IPS-NIHi7 (cell line): ENCODE measurements around the gene TERC.

ENCODE experiments used
- DNase-seq: peaks from one replicate; pipeline ENCODE4 v3.0.0; 2012; ENCODE audit warnings: mixed read lengths; ENCODE audit errors: extremely low spot score

TERC gene

DNA sequence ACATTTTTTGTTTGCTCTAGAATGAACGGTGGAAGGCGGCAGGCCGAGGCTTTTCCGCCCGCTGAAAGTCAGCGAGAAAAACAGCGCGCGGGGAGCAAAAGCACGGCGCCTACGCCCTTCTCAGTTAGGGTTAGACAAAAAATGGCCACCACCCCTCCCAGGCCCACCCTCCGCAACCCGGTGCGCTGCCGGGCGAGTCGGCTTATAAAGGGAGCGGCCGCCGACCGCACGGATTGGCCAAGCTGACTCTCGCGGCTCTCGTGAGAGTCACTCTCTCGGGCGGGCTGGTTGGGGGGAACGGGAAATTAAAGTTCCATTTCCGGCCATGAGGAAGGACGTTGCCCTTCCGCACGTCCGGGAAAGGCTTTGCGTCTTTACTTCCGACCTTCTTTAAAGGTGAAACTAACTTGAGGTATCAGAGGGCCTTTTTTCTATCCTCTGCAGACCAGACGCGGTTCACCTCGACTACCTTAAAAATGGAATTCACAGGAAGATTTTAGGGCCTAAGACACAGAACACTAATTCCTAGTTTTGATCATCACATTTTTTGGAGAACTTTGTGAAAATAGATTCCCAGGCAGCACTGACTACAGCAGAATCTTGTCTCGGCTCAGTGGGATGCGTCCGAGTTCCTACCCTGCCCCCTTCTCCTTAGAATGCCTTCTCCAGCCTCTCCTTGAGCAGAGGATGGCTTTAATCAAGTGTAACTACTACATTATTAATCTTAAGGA lies at the start of gene TERC:
Gene TERC, minus strand, starts transcription at position 179 of the 731 bp plus-strand sequence.
- DNase-seq = peak; percentile 82

DNA sequence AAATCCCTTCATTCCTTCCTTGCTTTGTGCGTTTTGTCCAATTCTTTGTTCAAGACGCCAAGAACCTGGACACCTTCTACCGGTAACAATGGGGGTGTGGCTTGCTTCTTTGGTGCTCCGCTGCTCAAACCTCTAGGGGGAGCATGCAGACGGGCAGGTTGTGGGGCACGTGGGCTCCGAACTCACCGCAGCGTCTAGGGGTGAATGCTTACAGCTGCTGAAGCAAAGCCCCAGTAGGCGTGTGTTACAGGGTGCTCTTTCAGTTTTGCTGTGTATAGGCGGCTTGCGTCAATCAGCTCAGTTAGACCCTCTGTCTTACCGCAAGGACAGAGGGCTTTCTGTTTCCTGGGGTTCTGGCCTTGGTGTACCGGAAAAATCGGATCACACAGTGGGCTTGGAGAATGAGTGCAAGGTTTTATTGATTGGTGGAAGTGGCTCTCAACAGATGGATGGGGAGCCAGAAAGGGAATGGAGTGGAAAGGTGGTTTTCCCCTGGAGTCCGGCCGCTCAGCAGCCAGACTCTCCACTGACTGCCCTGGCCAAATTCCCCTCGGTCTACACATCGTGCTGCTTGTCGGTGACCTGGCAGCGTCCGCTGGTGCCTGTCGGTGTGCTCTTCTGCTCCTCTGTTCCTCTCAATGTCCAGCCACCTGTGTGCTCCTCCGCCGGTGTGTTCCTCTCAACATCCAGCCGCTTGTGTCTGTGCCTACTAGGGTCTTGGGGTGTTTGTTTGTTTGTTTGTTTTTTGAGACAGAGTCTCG lies 49.1 kb upstream of the TERC start:
- peak; percentile 37 for DNase-seq

DNA sequence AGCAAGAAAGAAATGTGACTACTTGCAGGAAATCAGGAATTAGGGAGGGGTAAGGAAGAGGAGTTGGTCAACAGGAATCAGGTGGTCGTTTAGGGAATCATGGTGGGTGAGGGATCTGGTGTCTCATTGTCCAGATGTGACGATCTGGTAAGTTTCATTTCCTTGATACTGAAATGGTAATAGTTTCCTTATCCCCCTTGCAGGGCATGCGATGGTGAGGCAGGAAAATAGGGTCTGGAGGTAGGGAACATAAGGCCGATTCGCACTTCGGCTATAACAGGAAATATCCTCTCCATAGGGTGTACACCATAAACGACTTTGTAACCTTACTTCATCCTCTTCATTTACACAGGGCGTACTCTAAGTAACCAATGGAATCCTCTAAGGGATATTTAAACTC lies 48.4 kb upstream of the TERC start:
- no peak for DNase-seq

DNA sequence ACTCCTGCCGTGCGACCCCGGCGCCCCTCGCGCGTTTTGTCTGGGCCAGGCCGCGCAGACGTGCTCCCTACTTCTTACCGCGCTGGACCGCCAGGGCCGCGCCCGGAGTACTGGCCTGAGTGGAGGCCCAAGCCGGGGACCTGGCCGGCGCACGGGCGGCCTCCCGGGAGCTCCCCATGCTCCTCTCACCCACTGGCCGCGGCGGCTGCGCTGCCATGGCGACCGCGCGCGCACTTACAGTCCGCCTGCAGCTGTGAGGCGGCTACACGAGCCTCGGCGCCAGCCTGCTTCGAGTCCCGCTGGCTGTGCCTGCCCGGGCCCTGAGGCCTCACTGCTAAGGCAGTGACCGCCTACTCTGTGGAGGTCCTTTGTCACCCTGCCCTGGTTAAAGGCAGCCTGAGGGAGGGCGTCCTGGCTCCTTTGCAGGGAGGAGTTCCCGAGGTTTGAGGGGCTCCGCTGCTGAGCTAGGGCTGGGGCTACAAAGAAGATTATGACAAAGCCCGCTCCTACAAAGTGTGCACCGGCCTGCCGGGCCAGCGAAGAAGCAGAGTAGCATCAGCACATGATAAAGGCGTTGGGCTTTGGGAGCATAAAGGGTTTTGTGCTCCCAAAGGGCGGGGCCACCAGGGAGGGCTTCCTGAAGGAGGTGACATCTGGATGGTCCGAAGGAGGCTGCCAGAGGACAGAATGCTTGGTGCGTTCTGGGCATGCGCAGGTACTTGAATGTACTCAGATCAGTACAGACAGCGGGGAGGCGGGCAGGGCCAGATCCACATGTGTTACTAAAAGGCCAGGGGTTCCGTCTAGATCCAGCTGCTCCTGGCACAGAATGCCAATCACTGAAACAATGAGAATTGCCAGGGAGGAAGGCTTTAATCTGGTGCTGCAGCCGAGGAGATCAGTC lies 47.7 kb upstream of the TERC start, which contains the start of the genes LRRC34 and LRRIQ4:
Gene LRRC34, minus strand, starts transcription at position 573 of the 904 bp plus-strand sequence. Its CDS starts 356 bp downstream, at position 217.
Gene LRRIQ4, plus strand, starts transcription at position 539 of the 904 bp plus-strand sequence. CDS start 9,052 bp downstream, outside the sequence.
- DNase-seq = peak; percentile 80

DNA sequence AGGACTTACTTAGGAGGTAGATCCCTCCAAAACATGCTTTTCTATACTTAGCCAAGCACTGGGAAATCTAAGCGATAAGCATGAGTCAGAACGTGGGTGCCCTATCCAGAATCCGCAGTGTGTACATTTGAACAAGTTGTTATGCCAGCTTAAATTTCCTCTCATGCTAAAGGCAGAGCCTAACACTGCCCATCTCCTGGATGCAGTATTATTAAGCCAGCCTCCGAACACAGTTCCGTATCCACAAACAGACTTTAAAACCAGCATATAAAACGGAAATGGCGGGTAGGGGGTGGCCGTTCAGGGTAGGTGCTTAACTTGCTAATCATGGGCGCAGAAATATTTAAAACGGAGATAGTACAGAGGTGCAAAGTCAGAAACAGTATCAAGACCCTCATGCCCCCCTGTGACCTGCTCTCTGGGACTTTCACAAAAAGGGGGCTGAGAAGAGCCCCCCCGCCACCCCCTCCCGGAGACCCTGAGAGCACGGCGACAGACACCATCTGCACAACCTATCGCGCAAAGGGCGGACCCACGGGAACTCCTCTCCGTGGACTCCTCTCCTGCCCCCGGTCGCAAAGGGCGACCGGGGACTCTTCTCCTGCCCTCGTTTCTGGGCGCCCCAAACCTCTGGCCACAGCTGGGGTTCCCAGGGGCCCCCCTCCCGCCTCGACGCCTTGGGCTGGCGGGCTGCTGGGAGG lies 46.9 kb upstream of the TERC start:
- peak; percentile 18 for DNase-seq

DNA sequence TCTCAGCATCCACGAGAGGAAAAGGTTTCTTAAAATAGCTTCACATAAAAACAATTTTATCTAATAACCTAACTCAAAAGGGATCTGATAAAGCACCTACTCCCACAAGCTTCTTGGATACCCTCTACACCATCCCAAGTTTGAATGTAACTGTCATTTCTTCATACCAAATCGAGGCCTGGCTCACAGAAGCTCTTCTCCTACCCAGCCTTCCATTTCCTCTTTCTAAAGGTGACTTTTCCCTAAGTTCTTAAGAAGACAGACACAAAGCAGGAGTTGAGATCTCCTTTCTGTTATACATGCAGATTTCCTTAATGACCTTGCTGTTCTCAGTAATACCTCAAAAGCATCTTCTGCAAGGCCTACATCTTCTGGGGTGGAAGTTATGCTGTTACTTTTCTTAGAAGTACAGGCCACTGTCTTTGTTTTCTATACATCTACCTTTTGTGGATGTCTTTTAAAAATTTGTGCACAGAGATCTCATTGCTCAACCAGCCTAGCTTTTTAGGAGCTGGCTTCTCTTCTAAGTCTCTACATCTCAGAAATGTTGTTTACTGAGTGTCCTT lies 44.5 kb upstream of the TERC start:
- no peak for DNase-seq

DNA sequence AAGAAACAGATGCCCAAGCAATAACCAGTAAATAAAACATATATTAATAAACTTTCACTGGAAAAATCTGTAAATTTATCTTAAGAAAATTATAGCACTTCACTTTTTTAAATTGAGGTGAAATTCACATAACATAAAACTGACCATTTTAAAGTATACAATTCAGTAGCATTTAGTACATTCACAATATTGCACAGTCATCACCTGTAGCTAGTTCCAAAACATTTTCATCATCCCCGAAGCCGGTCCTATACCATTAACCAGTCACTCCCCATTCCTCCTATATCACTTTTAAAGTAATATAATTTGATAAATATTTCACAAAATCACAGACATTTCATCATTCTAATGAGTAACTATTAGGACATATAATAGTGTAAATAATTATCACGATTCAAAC lies 39.8 kb upstream of the TERC start:
- DNase-seq = no peak

DNA sequence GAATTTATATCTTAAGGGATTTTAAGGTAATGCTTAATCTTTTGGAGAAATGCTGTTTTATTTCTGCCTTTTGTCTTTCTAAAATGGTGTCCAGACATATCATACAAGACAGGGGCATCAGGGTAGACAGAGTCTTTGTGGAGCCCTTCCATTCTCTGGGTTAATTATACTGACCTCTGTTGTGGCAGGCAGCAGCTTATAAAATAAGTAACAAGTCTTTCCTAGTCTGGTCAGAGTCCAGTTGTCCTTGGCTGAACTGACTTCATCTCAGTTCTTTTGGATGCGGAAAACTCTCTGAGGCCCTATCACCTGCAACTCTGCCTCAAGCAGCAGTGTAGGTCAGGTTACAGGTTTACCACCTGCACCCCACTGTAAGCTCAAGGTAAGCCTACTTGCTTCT lies 27.5 kb upstream of the TERC start:
- DNase-seq = no peak

DNA sequence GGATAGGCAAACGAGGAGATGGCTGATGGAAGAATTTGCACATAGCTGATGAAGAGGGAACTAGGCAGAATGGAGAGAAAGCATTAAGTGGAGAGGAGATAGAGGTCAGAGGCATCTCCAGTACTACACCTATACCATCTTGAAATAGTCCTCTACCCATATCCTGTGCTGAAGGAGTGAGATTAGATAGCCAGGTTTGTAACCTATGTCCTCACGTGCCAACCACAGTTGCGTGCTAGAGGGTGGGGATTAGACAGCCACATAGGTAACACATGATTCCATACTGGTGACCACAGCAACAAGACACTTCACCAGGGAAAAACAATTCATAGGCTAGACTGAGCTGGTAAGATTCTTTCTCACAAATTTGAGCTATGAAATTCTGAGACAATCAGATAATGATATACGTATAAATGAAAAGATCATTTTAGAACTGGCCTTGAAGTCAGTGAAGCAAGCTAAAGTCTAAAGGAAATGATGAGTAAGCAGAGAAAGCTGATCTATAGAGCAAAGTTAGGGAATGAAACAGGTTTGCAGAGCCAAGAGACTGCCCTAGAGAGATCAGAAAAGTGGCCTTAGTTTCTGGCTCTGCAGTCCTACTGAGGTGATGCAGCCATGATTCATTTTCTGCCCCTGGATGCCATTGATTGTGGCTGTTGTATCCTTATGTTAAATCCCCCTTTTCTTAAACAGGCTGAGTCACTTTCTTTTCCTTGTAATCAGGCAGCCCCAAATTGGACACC lies 26.0 kb upstream of the TERC start:
- DNase-seq = no peak

DNA sequence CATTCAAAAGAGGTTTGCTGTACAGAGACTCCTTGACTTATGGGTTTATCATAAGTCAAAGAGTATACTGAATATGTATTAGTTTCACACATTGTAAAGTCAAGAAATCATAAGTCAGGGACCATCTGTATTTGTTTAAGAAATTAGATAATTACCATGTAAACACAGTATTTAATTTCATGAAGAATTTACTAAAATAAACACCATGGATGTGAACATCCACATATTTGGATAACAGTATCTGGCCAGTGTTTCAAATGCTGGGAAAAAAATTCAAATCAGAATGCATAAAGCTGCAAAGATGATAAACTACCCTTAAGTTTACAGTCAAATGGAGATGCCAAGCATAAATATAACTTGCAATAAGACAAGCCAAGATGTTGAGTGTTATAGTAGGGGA lies 25.4 kb upstream of the TERC start:
- no peak for DNase-seq

DNA sequence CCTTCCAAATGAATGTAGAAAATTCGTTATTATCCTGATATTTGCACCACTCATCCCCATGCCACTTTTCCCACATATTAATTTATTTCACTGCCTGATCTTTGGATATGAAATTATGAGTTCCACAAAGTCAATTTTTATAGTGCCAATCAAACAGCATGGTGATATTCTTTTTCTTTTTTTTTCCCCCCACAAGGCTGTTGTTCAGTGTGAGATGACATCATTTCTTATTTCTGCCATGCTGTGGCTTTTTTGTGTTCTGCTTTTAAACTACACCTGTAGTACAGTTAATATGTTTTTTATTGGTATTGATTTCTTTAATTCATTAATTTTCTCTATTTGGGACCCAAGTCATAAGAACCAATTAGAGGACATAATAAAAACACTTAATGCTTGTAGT lies 22.9 kb upstream of the TERC start:
- DNase-seq = no peak

DNA sequence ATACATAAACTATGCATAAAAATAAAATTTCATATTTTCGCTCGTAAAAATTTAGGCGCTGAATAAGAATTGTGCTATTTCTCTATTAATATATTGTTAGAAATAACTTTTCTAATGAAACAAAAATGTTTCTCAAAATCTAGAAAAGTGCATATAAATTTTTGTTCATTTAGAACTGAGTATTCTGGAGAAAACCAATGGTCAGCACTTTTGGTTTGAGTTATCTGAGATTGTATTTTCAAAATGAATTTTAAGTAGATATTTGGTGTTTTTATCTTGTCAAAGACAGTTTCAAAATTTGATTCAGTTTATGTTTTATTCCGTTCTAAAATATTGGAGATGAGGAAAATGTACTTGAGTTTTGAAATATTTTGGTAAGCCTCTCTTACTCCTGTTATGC lies 22.3 kb upstream of the TERC start:
- no peak for DNase-seq

DNA sequence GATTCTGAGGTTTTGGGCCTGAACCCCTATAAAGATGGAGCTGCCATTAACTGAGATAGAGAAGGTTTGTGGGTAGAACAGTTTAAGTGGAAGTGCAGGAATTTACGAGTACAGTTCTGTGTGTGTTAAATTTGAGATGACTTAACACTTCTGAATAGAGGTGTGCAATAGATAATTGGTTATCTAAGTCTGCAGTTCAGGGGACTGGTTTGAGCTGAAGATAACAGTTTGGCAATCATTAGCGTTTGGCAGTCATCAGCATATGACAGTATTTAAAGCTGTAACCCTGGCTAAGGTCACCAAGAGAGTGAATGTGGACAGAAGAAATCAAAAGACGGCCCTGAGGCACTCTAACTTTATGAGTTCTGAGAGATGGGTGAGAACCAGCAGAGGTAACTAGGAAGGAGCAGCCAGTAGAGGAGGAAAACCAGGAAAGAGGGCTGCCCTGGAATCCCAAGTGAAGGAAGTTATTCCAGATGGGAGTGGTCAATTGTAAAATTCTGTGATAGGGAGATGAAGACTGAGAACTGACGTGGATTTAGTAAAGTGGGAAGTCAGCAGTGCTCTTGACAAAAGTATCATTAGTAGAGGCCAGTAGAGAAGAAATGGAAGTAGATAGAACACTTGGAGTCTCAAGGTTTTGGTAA lies 16.5 kb upstream of the TERC start:
- DNase-seq = no peak

DNA sequence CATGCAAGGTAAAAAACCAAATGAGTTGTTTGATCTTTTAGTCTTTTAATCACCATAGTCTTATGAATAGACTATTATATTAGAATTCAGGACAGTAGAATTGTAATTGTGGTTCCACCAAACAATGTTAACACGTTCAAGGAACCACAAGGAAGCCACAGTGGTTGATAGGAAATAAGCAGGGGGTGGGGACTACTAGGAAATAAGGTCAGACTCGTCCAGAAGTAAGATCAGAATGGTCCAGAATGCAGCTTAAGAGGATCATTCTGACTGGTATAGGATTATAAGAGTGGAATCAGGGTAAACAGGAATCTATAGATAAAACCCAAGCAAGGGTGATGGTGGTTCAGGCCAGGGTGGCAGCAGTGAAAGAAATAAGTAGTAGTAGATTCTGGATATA lies 15.9 kb upstream of the TERC start:
- no peak for DNase-seq

DNA sequence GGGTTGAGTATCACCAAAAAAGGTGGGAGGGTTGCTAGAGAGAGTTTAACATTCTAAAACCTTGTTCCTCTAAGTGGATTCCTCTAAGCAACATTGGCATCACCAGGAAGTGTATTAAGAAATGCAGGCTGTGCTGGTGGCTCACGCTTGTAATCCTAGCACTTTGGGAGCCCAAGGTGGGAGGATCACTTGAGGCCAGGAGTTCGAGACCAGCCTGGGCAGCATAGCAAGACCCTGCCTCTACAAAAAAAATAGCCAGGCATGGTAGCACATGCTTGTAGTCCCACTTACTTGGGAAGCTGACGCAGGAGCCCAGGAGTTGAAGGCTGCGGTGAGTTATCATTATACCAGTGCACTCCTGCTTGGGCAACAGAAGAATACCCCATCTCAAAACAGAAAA lies 13.0 kb upstream of the TERC start:
- DNase-seq = no peak

DNA sequence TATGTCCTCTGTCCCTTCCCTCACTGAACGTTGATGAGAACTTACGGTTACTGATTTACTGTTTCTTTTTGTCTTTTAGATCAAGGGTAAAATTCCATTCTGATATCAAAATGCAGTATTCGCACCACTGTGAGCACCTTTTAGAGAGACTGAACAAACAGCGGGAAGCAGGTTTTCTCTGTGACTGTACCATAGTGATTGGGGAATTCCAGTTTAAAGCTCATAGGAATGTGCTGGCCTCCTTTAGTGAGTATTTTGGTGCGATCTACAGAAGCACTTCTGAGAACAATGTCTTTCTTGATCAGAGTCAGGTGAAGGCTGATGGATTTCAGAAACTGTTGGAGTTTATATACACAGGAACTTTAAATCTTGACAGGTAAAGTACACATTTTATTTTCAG lies 9.3 kb upstream of the TERC start:
- no peak for DNase-seq

DNA sequence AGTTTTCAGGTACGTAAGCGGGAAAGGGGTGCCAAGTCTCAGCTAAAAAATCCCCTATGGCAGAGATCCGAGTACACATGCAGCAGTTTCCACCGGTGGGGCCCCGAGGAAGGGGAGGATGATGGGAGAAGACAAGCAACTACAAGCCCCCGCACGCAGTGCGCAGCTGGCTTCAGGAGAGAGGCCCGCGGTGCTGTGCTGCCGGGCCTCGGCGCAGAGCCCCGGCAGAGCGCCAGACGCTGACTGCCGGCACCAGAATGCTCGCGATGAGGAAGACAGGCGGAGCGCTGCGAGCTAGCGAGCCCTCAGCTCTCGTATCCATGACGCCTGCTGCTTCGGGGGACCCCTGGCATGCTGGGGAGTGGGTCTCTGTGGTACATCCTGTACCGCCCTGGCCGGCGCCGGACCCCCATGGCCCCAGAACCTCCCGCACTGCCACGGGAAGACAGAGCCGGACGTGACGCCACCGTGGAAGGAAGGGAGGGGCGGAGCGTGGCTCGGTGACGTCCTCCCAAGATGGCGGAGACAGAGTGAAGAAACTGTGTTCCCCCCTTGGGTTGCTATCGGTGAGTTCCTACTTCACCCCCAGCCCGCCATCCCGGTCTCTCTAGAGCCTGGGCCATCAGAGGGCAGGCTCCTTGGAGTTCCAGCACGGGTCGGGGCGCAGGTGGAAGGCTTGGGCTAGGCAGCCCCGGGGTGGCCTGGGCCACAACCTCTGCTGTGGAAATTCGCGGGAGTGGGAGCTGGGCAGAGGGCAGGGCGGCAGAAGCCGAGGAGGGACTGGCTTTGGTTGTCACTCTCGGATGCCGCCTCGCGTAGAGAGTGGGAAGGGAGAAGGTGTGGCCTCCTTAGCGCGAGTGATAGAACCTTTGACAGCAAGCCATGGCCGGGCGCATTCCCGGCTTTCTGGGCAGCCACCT lies 8.3 kb upstream of the TERC start, which contains the start of gene MYNN:
Gene MYNN, plus strand, starts transcription at position 500 of the 920 bp plus-strand sequence. CDS start 900 bp downstream, outside the sequence.
- peak; percentile 80 for DNase-seq

DNA sequence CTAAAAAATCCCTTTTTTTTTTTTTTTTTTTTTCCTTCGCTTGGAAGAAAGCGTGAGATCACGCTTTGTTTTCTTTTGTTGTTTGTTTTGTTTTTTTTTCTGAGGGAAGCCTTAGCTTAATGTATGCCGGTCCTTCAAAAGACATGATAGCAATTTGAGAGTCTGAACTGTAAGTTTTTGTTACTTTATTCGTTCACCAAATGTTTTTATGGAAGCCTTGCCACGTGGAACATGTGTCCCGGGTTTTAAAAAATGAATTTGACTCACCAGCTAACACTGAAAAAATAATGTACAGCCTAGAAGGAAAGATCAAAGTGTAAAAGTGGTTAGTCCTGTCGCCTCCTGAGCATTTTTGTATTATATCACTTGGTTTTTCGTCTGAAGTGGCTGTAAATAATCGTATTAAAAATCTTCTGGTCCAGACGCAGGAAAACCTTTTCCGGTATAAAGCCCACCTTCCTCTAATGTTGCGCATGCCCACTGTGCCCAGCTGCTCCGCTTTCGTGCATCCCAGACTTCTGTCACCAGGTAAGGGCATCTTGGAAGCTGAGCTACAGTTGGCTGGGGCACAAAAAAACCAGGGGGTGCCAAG lies 7.5 kb upstream of the TERC start:
- peak; percentile 49 for DNase-seq
